Subcutaneous adipose tissue (tissue), 4 donors: ENCODE results near the gene NPEPPS. TPM values are rescaled to one million over a fixed set of nuclear protein-coding genes. Genes with fewer than 3 reads are reported as not detected.

Experiments
- total RNA-seq, 4 donors: library from RNA; depleted of rRNA; stranded (reverse); fragments of >200 nt; gene quantifications; one replicate each; pipeline ENCODE4 v1.1.0, GENCODE V29; 2016
- TF ChIP-seq, protein P1 (sequence below): fragments of 450-650 bp; IDR thresholded peaks from one replicate; pipeline ENCODE4 v1.5.1; 2016; ENCODE audit warnings: low read depth, mild to moderate bottlenecking, control low read depth, antibody characterized with exemption, moderate library complexity

The NPEPPS gene
- total RNA-seq, 4 donors from 2014 or later: 101 to 146 (median 130) TPM

- TF ChIP-seq, protein P1, sequence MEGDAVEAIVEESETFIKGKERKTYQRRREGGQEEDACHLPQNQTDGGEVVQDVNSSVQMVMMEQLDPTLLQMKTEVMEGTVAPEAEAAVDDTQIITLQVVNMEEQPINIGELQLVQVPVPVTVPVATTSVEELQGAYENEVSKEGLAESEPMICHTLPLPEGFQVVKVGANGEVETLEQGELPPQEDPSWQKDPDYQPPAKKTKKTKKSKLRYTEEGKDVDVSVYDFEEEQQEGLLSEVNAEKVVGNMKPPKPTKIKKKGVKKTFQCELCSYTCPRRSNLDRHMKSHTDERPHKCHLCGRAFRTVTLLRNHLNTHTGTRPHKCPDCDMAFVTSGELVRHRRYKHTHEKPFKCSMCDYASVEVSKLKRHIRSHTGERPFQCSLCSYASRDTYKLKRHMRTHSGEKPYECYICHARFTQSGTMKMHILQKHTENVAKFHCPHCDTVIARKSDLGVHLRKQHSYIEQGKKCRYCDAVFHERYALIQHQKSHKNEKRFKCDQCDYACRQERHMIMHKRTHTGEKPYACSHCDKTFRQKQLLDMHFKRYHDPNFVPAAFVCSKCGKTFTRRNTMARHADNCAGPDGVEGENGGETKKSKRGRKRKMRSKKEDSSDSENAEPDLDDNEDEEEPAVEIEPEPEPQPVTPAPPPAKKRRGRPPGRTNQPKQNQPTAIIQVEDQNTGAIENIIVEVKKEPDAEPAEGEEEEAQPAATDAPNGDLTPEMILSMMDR: no peak
These were observed 108.0 kb downstream of the NPEPPS start for GRCh38 chr17:47638903-47639302.

- TF ChIP-seq, protein P1: no peak
These were observed 109.2 kb downstream of the NPEPPS start for GRCh38 chr17:47640076-47640475.

DNA sequence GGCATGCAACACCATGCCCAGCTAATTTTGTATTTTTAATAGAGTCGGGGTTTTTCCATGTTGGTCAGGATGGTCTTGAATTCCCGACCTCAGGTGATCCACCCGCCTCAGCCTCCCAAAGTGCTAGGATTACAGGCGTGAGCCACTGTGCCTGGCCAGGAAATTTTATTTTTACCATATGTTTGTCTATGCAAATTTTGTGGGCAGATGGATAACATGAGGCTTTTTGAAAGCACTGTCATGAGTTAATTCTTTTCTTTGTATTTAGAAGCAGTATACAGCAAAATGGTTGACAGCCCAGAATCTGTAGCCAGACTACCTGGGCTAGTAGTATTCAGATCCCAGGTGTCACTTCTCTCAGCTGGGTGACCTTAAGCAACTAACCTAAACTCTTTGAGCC lies 110.3 kb downstream of the NPEPPS start:
- TF ChIP-seq, protein P1: no peak

DNA sequence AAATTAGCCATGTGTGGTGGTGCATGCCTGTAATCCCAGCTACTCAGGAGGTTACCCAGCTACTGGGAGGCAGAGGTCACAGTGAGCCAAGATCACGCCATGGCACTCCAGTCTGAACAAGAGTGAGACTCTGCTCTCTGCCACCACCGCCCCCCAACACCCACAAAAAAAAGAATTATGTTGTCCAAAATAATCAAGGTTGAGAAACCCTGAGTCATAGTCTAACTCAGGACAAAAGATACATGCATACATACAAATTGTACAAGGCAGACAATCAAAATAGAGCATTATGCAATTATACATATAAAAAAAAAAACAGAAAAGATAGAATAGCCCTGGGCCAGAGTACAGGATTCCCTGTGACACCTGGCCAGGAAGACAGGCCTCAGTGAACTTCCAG lies 112.2 kb downstream of the NPEPPS start:
- TF ChIP-seq, protein P1: no peak

DNA sequence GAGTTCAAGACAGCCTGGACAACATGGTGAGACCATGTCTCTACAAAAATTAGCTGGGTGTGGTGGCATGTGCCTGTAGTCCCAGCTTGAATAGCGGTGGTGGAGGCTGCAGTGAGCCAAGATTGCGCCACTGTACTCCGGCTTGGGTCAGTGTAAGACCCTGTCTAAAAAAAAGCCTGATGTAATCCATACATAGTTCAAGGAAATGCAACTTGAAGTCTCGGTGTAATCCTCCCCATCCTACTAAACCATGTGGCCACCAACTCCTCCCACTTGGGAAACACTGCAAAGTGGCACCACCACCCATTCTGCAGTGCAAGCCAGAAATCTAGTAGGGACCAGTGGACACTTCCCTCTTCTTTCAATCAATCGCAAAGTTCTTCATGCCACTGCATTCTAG lies 113.4 kb downstream of the NPEPPS start:
- TF ChIP-seq, protein P1: no peak

DNA sequence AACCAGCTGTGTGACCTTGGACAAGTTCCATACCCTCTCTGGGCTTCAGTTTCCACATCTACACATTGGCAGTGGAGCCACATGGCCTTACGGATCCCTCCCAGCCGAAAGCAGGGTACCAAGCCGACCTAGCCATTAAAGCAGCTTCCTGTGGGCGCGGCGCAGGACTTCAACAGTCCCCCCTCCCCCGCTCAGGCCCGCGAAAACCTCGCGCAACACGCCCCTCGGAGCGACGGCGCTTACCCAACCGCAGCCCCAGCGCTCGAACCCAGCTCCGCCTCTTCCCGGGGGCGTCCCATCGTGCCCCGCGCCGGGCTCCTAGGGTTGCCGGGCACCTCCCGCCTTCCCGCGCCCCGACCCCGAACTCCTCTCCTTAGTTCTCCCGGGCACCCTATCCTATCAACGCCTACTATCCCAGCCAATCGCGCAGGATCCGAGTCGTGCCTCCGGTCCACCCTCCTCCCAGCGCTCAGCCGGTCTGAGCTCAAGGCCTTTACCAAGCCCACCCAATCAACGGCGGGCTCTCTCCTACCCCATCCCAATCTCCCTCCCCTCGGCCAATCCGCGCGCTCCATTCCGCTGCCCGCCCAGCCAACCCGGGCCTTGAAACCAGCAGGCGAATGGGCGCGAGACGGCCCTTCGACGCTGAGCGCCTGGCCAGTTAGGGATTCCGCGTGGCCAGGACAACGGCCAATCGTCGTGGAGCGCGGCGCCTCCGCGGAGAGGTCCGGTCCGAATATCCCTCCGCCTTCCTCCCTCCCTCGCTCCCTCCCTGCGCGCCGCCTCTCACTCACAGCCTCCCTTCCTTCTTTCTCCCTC lies 118.5 kb downstream of the NPEPPS start, which contains the start of gene KPNB1:
TSS of gene KPNB1 (plus strand) at position 767 of the 819 bp plus-strand sequence. CDS start 326 bp downstream, outside the sequence.
- TF ChIP-seq, protein P1: no peak

DNA sequence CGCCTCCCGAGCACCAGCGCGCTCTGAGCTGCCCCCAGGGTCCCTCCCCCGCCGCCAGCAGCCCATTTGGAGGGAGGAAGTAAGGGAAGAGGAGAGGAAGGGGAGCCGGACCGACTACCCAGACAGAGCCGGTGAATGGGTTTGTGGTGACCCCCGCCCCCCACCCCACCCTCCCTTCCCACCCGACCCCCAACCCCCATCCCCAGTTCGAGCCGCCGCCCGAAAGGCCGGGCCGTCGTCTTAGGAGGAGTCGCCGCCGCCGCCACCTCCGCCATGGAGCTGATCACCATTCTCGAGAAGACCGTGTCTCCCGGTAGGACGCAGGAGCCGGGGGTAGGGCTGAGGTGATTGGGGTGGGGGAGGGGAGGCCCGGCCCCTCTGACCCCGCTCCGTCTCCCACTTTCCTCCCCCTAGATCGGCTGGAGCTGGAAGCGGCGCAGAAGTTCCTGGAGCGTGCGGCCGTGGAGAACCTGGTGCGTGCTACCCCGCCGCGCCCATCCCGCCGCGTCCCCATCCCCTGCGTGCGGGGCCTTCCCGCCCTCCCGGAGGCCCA lies 119.1 kb downstream of the NPEPPS start:
- TF ChIP-seq, protein P1: no peak
